ENCODE data around the gene NCOR1.

Gene NCOR1

DNA sequence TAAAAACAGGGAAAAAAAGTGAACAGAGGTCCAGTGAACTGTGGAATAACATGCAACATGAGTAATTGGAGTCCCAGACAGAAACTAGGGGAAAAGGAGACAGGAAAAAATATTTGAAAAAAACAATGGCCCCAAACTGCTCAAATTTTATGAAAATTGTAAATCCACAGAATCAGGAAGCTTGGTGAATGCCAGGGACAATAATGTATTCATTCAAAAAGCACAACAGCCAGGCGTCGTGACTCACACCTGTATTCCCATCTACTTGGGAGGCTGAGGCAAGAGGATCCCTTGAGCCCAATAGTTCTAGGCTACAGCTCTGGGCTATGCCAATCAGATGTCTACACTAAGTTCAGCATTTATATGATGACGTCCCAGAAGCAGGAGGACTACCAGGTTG, 23.7 kb downstream of the NCOR1 start:
- H3K27me3 Mint-ChIP-seq (ENCODE audit: low read depth) = no peaks in the 10 kb centered on the region
- H3K27ac Mint-ChIP-seq = peak overlapping the region in 1 of 3 experiments; percentile 16
- TF ChIP-seq, protein P1, sequence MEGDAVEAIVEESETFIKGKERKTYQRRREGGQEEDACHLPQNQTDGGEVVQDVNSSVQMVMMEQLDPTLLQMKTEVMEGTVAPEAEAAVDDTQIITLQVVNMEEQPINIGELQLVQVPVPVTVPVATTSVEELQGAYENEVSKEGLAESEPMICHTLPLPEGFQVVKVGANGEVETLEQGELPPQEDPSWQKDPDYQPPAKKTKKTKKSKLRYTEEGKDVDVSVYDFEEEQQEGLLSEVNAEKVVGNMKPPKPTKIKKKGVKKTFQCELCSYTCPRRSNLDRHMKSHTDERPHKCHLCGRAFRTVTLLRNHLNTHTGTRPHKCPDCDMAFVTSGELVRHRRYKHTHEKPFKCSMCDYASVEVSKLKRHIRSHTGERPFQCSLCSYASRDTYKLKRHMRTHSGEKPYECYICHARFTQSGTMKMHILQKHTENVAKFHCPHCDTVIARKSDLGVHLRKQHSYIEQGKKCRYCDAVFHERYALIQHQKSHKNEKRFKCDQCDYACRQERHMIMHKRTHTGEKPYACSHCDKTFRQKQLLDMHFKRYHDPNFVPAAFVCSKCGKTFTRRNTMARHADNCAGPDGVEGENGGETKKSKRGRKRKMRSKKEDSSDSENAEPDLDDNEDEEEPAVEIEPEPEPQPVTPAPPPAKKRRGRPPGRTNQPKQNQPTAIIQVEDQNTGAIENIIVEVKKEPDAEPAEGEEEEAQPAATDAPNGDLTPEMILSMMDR (IDR thresholded peaks at IDR 0.05; ENCODE audit: unreplicated experiment in 3 of 3) = no peak
- no peaks in the 10 kb centered on the region for H3K9me3 Mint-ChIP-seq
- no peaks in the 10 kb centered on the region for H3K4me1 Mint-ChIP-seq
- H3K4me3 Mint-ChIP-seq = no peak overlapping the region
- peaks cover 43% of the 10 kb centered on the region for H3K36me3 Mint-ChIP-seq (ENCODE audit: low read depth)

DNA sequence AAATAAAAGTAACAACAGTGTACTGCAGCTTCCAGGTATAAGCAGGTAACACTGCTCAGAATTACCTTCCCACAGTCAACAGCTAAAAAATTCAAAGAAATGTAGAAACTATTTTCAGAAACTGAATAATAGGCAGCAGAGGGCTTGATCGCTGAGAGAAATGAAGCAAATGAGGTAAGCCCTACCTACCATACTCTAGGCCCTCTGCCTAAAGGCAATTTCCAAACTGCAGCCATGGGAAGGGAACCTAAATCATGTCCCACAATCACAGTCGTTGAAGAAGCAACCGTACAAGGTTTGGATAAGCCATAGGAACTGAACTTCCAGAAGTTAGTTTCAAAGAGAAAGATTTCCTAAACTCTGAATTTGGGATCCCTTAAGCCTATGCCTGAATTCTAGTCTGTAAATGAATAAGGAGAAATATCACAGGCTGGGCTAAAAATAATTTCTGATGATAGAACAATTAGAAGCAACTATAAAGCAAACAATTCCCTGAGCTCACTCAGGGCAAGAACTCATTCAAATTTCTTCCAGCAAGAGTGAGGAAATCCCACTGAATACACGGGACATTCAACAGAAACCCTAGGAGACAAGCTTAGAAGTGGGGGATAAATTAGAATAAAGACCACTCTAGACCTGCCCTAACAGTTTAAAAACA, 24.5 kb downstream of the NCOR1 start:
- Mint-ChIP-seq H3K27ac (peak overlapping the region in 1 of 3 experiments; percentile 44), H3K36me3 (ENCODE audit: low read depth) (peaks cover 50% of the 10 kb centered on the region), H3K4me1 (no peaks in the 10 kb centered on the region), H3K9me3 (no peaks in the 10 kb centered on the region), H3K27me3 (ENCODE audit: low read depth) (no peaks in the 10 kb centered on the region), H3K4me3 (no peak overlapping the region)
- TF ChIP-seq, protein P1 (IDR thresholded peaks at IDR 0.05; ENCODE audit: unreplicated experiment in 3 of 3) = no peak

DNA sequence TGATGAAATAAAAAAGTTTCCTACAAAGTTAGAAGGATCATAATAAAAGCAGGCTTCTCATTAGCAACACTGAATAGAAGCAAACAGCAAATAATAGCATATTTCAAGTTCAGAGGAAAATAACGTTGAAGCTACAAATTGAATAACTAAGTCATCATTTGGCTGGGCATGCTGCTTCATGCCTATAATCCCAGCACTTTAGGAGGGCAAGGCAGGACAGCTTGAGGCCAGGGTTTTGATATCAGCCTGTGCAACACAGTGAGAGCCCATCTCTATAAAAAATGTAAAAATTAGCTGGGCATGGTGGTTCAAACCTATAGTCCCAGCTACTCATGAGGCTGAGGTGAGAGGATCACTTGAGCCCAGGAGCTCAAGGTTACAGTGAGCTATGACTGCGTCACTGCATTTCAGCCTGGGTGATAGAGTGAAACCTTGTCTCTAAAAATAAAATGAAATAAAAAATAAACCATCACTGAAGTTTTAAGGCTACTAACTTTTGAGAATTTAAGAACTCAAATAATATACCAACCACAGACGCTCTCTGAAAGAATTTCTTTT, 25.5 kb downstream of the NCOR1 start:
- no peaks in the 10 kb centered on the region for H3K9me3 Mint-ChIP-seq
- H3K27ac Mint-ChIP-seq = no peak overlapping the region
- peaks cover 54% of the 10 kb centered on the region for H3K36me3 Mint-ChIP-seq (ENCODE audit: low read depth)
- H3K27me3 Mint-ChIP-seq (ENCODE audit: low read depth) = no peaks in the 10 kb centered on the region
- no peaks in the 10 kb centered on the region for H3K4me1 Mint-ChIP-seq
- H3K4me3 Mint-ChIP-seq = no peak overlapping the region
- TF ChIP-seq, protein P1 (IDR thresholded peaks at IDR 0.05; ENCODE audit: unreplicated experiment in 3 of 3) = no peak

DNA sequence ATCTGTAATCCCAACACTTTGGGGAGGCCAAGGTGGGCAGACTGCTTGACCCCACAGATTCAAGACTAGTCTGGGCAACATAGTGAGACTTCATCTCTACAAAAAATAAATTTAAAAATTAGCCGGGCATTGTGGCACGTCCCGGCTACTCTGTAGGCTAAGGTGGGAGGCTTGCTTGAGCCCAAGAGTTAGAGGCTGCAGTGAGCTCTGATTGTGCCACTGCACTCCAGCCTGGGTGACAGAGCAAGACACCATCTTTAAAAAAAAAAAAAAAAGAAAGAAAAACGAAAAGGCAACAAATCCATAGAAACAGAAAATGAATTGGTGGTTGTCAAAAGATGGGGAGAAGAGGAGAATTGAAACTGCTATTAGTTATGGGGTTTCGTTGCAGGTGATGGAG, 27.7 kb downstream of the NCOR1 start:
- no peaks in the 10 kb centered on the region for H3K9me3 Mint-ChIP-seq
- TF ChIP-seq, protein P1 (IDR thresholded peaks at IDR 0.05; ENCODE audit: unreplicated experiment in 3 of 3) = no peak
- H3K4me3 Mint-ChIP-seq = no peak overlapping the region
- peaks cover 58% of the 10 kb centered on the region for H3K36me3 Mint-ChIP-seq (ENCODE audit: low read depth)
- H3K27ac Mint-ChIP-seq = no peak overlapping the region
- no peaks in the 10 kb centered on the region for H3K27me3 Mint-ChIP-seq (ENCODE audit: low read depth)
- H3K4me1 Mint-ChIP-seq = no peaks in the 10 kb centered on the region

DNA sequence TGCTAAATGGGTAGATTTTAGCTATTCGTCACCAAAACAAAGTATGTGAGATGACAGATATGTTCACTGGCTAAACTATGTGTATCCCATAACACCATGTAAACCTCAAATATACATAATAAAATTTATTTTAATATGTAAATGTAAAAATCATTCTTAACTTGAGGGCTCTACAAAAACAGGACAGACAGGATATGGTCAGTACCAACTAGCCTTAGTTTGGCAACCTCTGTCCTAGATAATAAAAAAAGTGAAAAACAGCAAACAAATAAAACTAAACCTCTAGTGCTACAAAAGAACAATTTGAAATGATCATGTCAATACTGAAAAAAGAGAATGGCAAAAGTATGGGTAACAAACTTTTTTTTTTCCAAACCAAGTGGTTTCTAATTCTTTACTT, 33.8 kb downstream of the NCOR1 start:
- Mint-ChIP-seq H3K4me1 (no peaks in the 10 kb centered on the region), H3K4me3 (no peak overlapping the region), H3K27me3 (ENCODE audit: low read depth) (no peaks in the 10 kb centered on the region), H3K9me3 (peaks cover 4% of the 10 kb centered on the region), H3K36me3 (ENCODE audit: low read depth) (peaks cover 75% of the 10 kb centered on the region), H3K27ac (no peak overlapping the region)
- TF ChIP-seq, protein P1 (IDR thresholded peaks at IDR 0.05; ENCODE audit: unreplicated experiment in 3 of 3) = no peak

DNA sequence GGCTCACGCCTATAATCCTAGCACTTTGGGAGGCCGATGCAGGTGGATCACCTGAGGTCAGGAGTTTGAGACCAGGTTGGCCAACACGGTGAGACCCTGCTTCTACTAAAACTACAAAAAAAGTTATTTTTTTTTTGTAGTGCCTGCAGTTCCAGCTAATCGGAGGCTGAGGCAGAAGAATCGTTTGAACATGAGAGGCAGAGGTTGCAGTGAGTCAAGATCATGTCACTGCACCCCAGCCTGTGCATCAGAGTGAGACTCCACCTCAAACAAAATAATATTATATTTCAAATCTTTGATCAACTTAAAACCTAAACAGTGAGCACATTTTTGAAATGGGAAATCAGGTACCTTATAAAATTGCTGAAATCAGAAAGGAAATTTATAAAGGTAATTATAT, 36.5 kb downstream of the NCOR1 start:
- H3K27ac Mint-ChIP-seq = no peak overlapping the region
- H3K4me1 Mint-ChIP-seq = no peaks in the 10 kb centered on the region
- H3K27me3 Mint-ChIP-seq (ENCODE audit: low read depth) = no peaks in the 10 kb centered on the region
- peaks cover 4% of the 10 kb centered on the region for H3K9me3 Mint-ChIP-seq
- TF ChIP-seq, protein P1 (IDR thresholded peaks at IDR 0.05; ENCODE audit: unreplicated experiment in 3 of 3) = no peak
- H3K36me3 Mint-ChIP-seq (ENCODE audit: low read depth) = peaks cover 54% of the 10 kb centered on the region
- no peak overlapping the region for H3K4me3 Mint-ChIP-seq
